Activated CD8-positive, alpha-beta memory T cell treated with anti-CD3 and anti-CD28 coated beads for 1 hour (primary cell): ENCODE measurements around the gene SLAMF9.

Experiments used
- DNase-seq, 2 donors: peaks; one replicate each; pipeline ENCODE4 v3.0.0-alpha.2; 2020; ENCODE audit warnings: low read depth in 1 of 2; ENCODE audit errors: extremely low read depth in 1 of 2

Gene SLAMF9

GRCh38 chr1:159934136-159935039, 19.6 kb downstream of the SLAMF9 start:
- DNase-seq, result no peak

DNA sequence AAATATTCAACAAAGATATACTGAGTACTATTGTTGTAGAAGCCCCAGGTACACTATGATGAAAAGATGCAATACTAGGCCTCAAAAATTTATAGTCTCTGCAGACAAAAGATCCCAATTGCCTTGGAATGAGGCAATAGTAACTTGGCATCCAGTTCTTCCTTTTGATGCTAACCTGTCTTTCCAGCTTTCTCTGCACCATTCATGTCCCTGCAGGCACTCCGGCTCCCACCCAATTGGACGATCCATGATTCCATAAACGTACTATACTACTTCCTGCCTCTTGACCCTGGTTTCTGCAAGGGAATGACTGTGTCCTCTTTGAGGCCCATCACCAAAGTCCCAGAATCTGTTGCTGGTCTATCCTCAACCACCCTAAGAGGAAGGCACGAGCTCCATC, 20.7 kb downstream of the SLAMF9 start:
- no peak for DNase-seq

DNA sequence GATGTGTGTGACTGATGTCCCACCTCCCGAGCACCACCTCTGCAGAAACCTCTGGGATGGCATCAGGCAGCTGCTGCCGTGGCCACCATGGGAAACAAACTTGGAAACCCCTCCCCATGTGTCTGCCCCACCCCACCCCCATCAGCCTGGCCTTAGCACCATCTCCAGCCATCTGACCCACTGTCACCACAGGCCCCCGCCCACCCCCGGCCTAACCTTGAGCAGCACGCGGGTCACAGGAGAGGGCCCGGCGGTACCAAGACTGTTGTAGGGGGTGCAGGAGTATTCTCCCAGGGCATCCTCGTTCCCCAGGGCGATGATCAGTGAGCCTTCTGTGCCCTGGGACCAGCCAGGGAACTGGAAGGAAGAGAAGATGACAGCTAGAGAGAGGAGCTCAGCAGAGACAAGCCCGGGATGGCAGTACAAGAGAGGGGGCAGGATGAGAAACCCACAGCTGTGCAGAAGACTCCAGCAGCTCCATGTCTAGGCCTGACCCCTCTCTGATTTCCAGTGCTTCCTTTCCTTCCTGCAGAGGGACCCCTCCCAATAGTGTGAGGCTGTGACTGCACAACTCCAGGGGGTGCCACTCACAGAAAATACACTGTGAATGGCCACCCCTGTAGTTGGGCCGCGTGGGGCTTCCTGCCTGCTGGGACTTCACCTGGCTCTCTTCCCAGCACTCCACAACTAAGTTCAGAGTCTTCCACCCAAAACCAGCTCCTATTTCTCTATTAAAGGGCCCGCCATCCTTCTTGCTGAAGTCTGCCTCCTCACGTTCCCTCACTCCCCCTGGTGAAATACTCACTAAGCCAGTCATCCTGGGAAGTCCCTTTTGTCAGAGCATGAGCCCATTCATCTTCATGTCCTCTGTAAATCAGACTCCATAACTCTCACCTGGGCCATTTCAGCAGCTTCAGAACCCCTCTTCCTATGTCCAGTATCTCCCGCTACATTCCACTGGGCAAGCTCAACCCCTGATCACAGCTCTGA, 21.4 kb downstream of the SLAMF9 start:
- DNase-seq, result no peak

DNA sequence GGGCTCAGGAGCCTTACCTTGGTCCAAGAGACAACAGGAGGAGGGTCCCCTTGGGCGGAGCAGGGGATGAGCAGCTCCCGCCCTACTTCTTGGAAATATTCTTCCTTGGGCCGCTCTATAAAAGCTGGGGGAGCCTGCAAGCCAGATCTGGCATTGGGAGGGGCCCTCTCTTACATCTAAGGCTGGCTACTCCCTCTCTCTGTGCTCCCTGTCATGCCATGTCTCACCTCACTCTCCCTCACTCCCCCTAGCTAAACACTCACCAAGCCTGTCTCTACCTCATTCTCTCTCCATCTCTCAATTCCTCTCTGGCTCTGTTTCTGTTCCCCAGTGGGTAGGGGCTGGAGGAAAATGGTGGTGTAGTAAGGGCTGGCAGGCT, 22.3 kb downstream of the SLAMF9 start:
- DNase-seq, result no peak

DNA sequence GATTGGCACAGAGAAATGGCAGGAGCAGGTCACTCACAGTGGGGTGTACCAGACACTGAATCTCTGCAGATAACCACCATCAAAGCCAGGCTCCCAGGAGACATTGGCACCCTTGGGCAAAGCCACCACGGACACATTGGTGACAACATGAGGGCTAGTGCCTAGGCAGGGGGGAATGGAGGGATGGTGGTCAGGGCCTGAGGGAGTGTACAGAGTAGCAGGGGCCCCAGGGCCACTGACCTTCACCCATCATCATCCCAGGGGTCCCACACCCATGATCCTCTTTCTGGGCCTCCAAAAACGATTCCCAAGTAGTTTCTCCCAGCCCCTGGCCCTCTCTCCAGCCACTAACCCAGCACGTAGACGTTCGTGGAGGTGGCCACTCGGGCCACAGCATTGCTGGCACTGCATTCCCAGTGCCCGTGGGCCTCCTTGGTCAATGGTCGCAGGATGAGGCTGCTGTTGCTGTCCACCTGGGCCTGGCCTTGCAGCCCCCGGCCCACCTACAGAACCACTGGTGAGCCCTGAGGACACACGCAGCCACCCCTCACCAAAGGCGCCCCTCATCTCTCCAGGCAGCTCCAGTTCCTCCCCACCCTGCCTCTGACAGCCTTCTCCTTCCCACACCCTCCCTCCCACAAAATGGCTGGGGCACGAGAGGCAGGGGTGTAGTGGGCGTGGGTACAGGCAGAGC, 22.8 kb downstream of the SLAMF9 start:
- no peak for DNase-seq

GRCh38 chr1:159930634-159931033, 23.4 kb downstream of the SLAMF9 start:
- DNase-seq, result no peak

DNA sequence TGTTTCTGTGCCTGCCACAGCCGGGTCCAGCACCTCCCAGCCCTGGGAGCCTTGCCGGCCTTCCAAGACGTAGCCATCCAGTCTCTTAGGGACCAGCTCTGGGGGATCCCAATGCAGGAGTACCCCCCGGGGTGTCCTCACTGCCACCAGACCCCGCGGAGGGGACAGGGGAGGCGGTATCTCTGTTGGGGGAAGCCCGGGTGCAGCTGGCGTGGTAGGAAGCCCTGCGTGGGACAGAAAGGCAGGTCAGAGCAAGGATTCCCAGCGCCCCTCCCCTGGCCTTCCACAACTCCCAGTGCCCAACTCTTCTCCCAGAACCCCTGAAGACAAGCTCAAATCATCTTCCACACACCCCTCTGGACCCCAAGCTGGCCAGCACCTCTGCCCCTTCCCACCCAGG, 23.8 kb downstream of the SLAMF9 start:
- no peak for DNase-seq

- DNase-seq, result no peak
Observed at GRCh38 chr1:159929155-159930051, 24.6 kb downstream of the SLAMF9 start.

- DNase-seq, result no peak
Observed at GRCh38 chr1:159928491-159929050, 25.5 kb downstream of the SLAMF9 start.

- DNase-seq, result no peak
Observed at GRCh38 chr1:159927849-159928431, 26.1 kb downstream of the SLAMF9 start.

DNA sequence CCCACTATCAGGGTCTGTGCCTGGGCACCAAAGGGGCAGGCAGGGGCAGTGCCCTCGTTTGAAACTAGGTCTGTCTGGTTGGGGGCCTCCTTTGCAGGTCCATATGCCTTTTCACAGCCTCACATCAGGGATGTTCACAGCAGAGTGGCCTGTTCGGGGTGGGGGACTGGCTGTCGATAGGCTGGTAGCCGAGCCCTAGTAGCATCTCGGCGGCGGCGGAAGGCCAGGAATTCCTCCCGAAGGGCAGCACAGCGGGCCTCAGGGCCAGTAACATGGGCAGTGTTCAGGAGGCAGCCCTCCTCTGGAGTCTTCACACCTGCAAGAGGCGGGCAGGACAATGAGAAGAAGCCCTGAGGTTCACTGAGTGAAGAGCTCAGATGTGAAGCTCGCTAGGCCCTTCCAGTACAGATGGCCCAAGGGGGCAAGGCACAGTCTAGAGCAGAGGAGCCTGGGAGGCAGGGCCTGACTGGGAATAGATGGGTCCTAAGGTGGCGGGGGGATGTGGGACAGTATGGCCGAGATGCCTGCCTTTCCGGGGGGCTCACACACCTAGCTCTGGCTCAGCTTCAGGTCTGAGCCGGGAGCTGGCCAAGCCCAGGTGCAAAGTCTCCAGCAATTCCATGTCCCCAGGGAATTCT, 26.7 kb downstream of the SLAMF9 start:
- no peak for DNase-seq

GRCh38 chr1:159925719-159926078, 28.3 kb downstream of the SLAMF9 start:
- no peak for DNase-seq

DNA sequence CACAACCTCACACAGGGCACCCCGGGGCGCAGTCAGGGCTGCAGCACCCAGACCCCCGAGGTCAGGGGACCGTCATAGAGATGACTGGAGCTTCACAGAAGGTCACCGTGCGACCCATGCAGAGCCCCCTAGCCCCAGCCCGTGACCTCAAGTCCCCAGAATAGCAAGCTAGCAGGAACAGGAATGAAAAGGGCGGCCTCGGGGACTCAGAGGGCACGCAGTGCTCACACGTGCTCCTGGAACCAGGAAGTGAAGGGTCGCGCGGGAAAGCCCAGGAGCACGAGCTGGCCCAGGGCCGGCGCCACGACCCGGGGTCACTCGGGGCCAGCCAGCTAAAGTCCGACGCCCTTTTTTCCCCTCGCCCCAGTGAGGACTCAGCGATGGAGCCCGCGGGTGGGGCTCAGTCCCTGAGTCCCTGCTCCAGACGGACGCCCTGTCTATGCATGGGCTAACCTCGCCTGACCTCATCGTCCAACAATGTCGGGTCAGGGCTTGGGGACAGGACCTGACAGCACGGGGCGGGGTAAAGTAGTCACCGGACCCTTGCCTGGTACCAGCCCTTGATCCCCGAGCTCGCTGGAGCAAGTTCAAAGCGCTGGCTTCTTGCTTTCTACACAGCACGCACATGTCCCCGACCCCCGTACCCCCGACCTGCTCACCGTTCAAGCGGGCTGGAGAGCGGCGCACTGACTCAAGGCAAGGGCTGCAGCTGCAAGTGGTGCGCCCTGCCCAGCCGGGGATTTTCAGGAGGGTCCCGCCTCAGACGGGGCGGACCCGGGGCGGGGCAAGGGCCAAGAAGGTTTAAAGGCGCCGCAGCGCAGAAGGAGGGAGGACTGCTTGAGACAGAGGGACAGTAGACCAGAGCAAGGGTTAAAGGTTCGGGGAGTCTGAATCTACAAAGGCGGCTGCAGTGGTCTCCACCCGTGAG, 29.0 kb downstream of the SLAMF9 start, which contains the start of gene TAGLN2:
TAGLN2 (minus strand) TSS at position 717 of the 928 bp plus-strand sequence. CDS start 4,998 bp downstream, outside the sequence.
- peak; percentile 76 to 83 for DNase-seq

GRCh38 chr1:159924025-159924790, 29.8 kb downstream of the SLAMF9 start:
- peak; percentile 38 to 48 for DNase-seq

DNA sequence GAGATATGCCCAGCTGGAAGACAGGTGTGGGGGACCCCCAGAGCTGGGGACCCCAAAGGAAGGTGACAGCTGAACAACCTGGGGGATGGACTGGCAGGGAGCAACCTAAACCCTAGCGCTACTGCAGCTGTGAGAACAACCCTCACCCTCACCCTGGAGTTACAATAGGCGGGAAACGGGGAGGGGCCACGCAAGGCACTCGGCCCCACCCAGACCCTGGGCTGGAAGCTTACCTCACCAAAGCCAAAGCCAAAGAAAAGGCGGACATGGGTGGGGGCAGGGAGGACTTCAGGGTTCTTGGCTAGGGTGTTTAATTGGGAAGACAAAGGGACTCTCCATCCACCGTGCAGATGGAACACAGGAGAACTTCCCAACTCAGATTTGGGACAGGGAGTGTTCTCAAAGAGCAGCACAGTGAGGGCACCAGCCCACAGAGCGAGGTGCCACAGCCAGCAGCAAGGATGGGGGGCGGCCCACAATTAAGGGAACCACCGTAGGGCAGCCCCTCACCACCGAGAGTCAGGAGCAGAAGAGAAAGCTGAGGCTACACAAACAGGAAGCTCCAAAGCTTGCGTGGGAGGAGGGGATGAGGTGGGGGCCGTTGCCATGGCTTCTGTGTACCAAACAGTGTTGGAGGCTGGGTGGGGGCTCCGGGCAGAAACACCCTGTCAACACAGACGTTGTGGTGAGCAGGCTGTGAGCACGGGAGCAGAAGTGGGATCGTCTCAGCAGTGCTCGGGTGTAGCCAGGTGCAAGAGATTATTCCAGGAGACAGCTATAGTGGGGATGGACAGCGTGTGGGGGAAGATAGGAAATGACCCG, 30.6 kb downstream of the SLAMF9 start:
- DNase-seq, result peak; percentile 75 to 92
